GM23248 (cell line): ENCODE data around the gene LRMDA. TPM values are rescaled to one million over a fixed set of nuclear protein-coding genes. Genes with fewer than 3 reads are reported as not detected.

ENCODE experiments used
- DNase-seq: peaks from one replicate; pipeline ENCODE4 v3.0.0-alpha.2; 2015
- H2AFZ ChIP-seq: fragments of 200-600 bp; sonication (generic); 2 replicates; pipeline ENCODE4 v1.6.1; 2016; ENCODE audit warnings: antibody characterized with exemption
- H3F3A ChIP-seq: fragments of 200-600 bp; sonication (generic); 2 replicates; pipeline ENCODE4 v1.6.1; 2016; ENCODE audit warnings: mild to moderate bottlenecking, antibody characterized with exemption, mixed run types; ENCODE audit not compliant: insufficient read depth
- H3K27ac ChIP-seq: fragments of 200-600 bp; sonication (generic); 2 replicates; pipeline ENCODE4 v1.5.1; 2016; ENCODE audit warnings: mild to moderate bottlenecking
- H3K27me3 ChIP-seq: fragments of 200-600 bp; sonication (generic); replicated peaks from 2 replicates; pipeline ENCODE4 v1.6.1; 2016; ENCODE audit warnings: mild to moderate bottlenecking; ENCODE audit not compliant: insufficient read depth
- H3K36me3 ChIP-seq: fragments of 200-600 bp; sonication (generic); 2 replicates; pipeline ENCODE4 v1.6.1; 2016; ENCODE audit warnings: low read depth, mild to moderate bottlenecking
- H3K4me1 ChIP-seq: fragments of 200-600 bp; sonication (generic); 2 replicates; pipeline ENCODE4 v1.6.1; 2016; ENCODE audit warnings: mild to moderate bottlenecking; ENCODE audit not compliant: insufficient read depth
- H3K4me2 ChIP-seq: fragments of 200-600 bp; sonication (generic); one replicate; pipeline ENCODE4 v1.6.1; 2016; ENCODE audit warnings: mild to moderate bottlenecking; ENCODE audit not compliant: unreplicated experiment
- H3K4me3 ChIP-seq: fragments of 200-600 bp; sonication (generic); 2 replicates; pipeline ENCODE4 v1.5.1; 2016; ENCODE audit warnings: mild to moderate bottlenecking
- H3K79me2 ChIP-seq: fragments of 200-600 bp; sonication (generic); 2 replicates; pipeline ENCODE4 v1.6.1; 2016; ENCODE audit warnings: mild to moderate bottlenecking; ENCODE audit not compliant: insufficient read depth
- H3K9ac ChIP-seq: fragments of 200-600 bp; sonication (generic); 2 replicates; pipeline ENCODE4 v1.6.1; 2016; ENCODE audit warnings: mild to moderate bottlenecking
- H3K9me2 ChIP-seq: fragments of 200-600 bp; sonication (generic); 2 replicates; pipeline ENCODE4 v1.6.1; 2016; ENCODE audit warnings: mixed run types, mild to moderate bottlenecking, moderate library complexity; ENCODE audit not compliant: insufficient read depth
- H3K9me3 ChIP-seq: fragments of 200-600 bp; sonication (generic); one replicate; pipeline ENCODE4 v1.6.1; 2017; ENCODE audit warnings: low read depth
- H4K20me1 ChIP-seq: fragments of 200-600 bp; sonication (generic); 2 replicates; pipeline ENCODE4 v1.6.0; 2016; ENCODE audit not compliant: insufficient read depth
- EZH2 ChIP-seq: fragments of 200-600 bp; sonication (generic); IDR thresholded peaks from 2 replicates; pipeline ENCODE4 v1.6.1; 2018; ENCODE audit warnings: antibody characterized with exemption, mild to moderate bottlenecking; ENCODE audit not compliant: insufficient read depth, poor library complexity, severe bottlenecking
- EZH2phosphoT487 ChIP-seq: fragments of 200-600 bp; sonication (generic); IDR thresholded peaks from 2 replicates; pipeline ENCODE4 v1.6.1; 2018; ENCODE audit warnings: antibody characterized with exemption, moderate library complexity, mild to moderate bottlenecking, low read depth; ENCODE audit not compliant: insufficient read depth
- WGBS, 2 experiments: methylation state at CpG; one replicate each; pipeline ENCODE4 v1.1.6; 2015 to 2017; ENCODE audit warnings: low lambda C conversion rate in 2 of 2, low coverage in 1 of 2; ENCODE audit errors: missing lambda C conversion rate in 2 of 2; 5-methylcytosine and 5-hydroxymethylcytosine counted together
- in situ Hi-C: fragments of 300-500 bp; cut with MboI; formaldehyde crosslinking; loops from 2 replicates; pipeline ENCODE4 v1.15.0; 2020
- polyA plus RNA-seq: library from polyadenylated mRNA; unstranded; fragments of >200 nt; fragmentation: Nextera tagmentation; extraction: Ambion mirVana; gene quantifications from 2 replicates; pipeline ENCODE4 v1.2.1, GENCODE V29; 2016
- total RNA-seq: library from RNA; depleted of rRNA; stranded (reverse); fragments of >200 nt; shearing (Covaris generic); gene quantifications from 2 replicates; pipeline ENCODE4 v1.2.3, GENCODE V29; 2014

Gene LRMDA
- total and polyA plus RNA-seq, 2 experiments from 2014 or later, result 2.6 TPM; not detected in 1

DNA sequence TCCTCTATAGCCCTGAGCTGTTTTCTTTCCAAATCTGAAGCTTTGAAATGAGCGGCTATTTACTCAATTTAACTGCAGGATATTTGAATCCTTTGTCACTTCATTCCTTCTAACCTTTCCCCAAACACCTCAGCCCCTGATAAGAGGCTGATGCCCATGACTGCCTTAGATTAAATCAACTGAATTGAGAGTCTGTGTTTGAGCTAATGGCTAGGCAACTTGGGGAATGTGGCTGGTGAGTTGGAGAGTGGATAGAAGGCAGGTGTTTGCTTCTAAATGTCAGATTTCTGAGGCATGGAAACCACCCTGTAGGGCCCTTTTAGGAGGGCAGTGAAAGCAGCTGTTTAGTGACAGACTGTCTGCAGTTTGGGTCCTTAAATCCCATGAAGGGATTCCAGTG is 759.9 kb downstream of the LRMDA start:
- H3K4me2 ChIP-seq, result no peak overlapping the region

DNA sequence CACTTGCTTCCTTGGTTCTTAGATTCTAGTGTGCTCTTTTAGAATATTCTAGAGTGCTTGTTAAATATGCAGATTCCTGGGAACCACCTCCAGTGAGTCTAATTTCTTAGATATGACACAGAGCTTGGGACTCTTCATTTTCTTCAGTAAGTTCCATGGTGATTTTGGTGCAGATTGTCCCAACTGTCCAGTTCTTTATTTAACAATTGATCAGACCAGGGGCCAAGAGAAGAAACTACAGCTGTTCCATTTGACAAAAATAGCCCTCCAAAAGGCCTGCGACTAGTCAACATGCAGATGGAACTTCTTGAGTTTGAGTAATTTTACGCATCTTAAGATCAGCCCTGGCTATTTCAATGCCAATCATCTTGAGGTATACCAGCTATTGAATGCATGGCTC is 760.7 kb downstream of the LRMDA start:
- H2AFZ ChIP-seq, result no peak overlapping the region
- H3K27ac ChIP-seq, result no peak overlapping the region
- no peaks in the 10 kb centered on the region for H3K9me2 ChIP-seq
- in situ Hi-C loops, result no loop called here
- no peak overlapping the region for H3K4me2 ChIP-seq
- H3K4me1 ChIP-seq, result peaks cover 8% of the 10 kb centered on the region
- no peak for DNase-seq
- no peaks in the 10 kb centered on the region for H3K36me3 ChIP-seq
- H3K9me3 ChIP-seq, result no peaks in the 10 kb centered on the region
- H3K27me3 ChIP-seq, result no peaks in the 10 kb centered on the region
- H3K9ac ChIP-seq, result no peak overlapping the region
- WGBS, 2 experiments, result 94 to 97% methylated on average over 2 of the region's 2 CpGs
- no peaks in the 10 kb centered on the region; the same call in 1 of the 2 replicates for H3F3A ChIP-seq
- no peak overlapping the region for H3K4me3 ChIP-seq
- H3K79me2 ChIP-seq, result no peaks in the 10 kb centered on the region
- no peak for TF ChIP-seq EZH2
- TF ChIP-seq EZH2phosphoT487, result no peak
- no peaks in the 10 kb centered on the region for H4K20me1 ChIP-seq

More for the DNA sequence above, 759.9 kb downstream of the LRMDA start:
- Histone ChIP-seq H3K79me2 (no peaks in the 10 kb centered on the region), H3K9me3 (no peaks in the 10 kb centered on the region), H3K4me3 (no peak overlapping the region), H4K20me1 (no peaks in the 10 kb centered on the region), H3K27me3 (no peaks in the 10 kb centered on the region), H3K9ac (no peak overlapping the region), H3K4me1 (peaks cover 8% of the 10 kb centered on the region), H3K9me2 (no peaks in the 10 kb centered on the region), H3K36me3 (no peaks in the 10 kb centered on the region), H2AFZ (no peak overlapping the region), H3K27ac (no peak overlapping the region), H3F3A (no peaks in the 10 kb centered on the region; the same call in 1 of the 2 replicates)
- in situ Hi-C loops, result no loop called here
- no peak for DNase-seq
- TF ChIP-seq EZH2, result no peak
- TF ChIP-seq EZH2phosphoT487, result no peak
- 91 to 95% methylated on average over 1 of the region's 1 CpG for WGBS, 2 experiments

DNA sequence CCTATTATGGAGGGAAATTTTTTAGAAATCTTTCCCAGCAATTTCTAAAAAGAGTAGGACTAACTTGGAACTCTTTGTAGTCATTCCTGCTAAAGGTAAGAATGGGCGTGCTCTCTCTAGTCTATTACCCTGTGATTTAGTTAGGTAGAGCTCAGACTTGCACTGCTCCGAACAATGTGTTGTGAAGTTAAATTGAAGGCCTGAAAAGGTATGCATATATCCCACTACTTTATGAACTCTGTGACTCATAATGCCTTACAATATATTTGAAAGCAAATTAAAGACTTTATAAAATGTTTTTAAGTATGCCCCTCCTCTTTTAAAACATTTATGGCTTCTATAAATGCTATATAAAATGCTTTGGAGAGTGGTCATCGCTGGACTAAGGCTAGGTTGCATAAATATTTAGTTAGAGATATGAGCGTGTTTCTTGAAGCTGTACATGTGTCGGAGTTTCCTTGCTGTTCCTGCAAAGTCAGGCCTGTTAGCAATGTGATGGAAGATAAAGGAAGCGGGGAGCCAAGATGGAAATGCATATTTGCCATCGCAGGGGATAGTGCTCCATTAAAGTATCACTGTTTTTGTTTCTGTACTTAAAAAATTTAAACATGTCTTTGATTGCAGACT is 761.4 kb downstream of the LRMDA start:
- DNase-seq, result no peak

DNA sequence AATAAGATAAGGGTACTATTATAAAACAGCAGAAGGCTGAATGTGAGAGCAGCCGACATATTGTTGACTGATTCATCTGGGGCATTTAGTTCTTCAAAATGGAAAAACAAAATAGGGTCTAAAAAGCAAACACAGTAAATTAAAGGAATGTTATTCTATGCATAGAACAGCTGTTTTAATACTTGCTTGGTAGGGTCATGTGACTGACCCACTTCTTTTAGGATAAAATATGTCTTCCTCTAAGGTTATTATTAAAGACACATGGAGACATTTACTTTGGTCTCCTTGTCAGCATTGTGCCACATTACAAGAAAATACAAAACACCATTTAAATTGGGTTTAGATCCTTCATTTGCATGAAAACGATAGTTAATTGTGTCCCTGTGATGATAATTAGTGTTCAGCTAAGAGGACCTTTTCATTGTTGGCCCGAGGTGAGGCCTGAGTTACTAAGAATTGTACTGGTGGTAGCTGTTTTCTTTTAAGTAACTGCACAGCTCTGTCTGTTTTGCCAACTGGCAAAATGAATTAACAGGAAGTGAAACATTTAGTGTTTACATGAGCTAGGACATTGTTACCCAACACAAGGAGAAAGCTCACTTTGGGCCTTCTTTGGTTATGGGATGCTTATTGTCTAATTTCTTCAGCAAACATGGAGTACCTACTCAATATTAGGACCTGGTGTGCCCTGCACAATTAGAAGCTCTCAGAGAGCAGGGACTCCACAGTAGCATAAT is 764.4 kb downstream of the LRMDA start:
- Histone ChIP-seq H4K20me1 (no peaks in the 10 kb centered on the region), H3K4me1 (peaks cover 8% of the 10 kb centered on the region), H3K27ac (no peak overlapping the region), H3K36me3 (no peaks in the 10 kb centered on the region), H3K27me3 (no peaks in the 10 kb centered on the region), H3K9me3 (no peaks in the 10 kb centered on the region), H3K4me3 (no peak overlapping the region), H3K9ac (no peak overlapping the region), H3K9me2 (no peaks in the 10 kb centered on the region; the same call in 1 of the 2 replicates), H3F3A (no peaks in the 10 kb centered on the region; the same call in 1 of the 2 replicates), H2AFZ (peak overlapping the region; percentile 70), H3K79me2 (no peaks in the 10 kb centered on the region), H3K4me2 (no peak overlapping the region)
- TF ChIP-seq EZH2phosphoT487 (no peak), EZH2 (no peak)
- peak; percentile 30 for DNase-seq
- in situ Hi-C loops, result no loop called here
- WGBS, 2 experiments, result 31 to 35% methylated on average over 3 of the region's 3 CpGs

More for the DNA sequence above, 761.4 kb downstream of the LRMDA start:
- H3F3A ChIP-seq, result no peaks in the 10 kb centered on the region; the same call in 1 of the 2 replicates
- no peaks in the 10 kb centered on the region for H4K20me1 ChIP-seq
- H3K4me2 ChIP-seq, result no peak overlapping the region
- H3K27me3 ChIP-seq, result no peaks in the 10 kb centered on the region
- no peaks in the 10 kb centered on the region for H3K79me2 ChIP-seq
- peaks cover 8% of the 10 kb centered on the region for H3K4me1 ChIP-seq
- H2AFZ ChIP-seq, result no peak overlapping the region
- no peak overlapping the region for H3K27ac ChIP-seq
- no peak overlapping the region for H3K4me3 ChIP-seq
- WGBS, 2 experiments, result 88 to 92% methylated on average over 7 of the region's 7 CpGs
- no peaks in the 10 kb centered on the region for H3K36me3 ChIP-seq
- H3K9me2 ChIP-seq, result no peaks in the 10 kb centered on the region
- TF ChIP-seq EZH2phosphoT487, result no peak
- no peak for TF ChIP-seq EZH2
- no peaks in the 10 kb centered on the region for H3K9me3 ChIP-seq
- in situ Hi-C loops, result no loop called here
- H3K9ac ChIP-seq, result no peak overlapping the region
